ENCODE measurements around the gene ATP5MG. TPM values are rescaled to one million over a fixed set of nuclear protein-coding genes. Genes with fewer than 3 reads are reported as not detected.
A peak's percentile ranks its signal among the peaks of the same experiment; 100 is the strongest.

ATP5MG gene
- total and polyA plus RNA-seq, 2 of the 4 experiments (the other 2 are of a cell fraction) = 144 to 219 TPM

GRCh38 chr11:118438314-118438931 is 37.0 kb downstream of the ATP5MG start:
- H3K9me1 ChIP-seq (ENCODE audit: insufficient read depth, low read length) = peaks cover 5% of the 10 kb centered on the region; the same call in 1 of the 2 replicates
- no peak overlapping the region for H2BK120ac ChIP-seq (ENCODE audit: low read depth, low read length)
- H2AFZ ChIP-seq (replicated peaks; ENCODE audit: low read length, poor library complexity) = peak overlapping the region; percentile 39
- peak; percentile 87 for DNase-seq
- no peak overlapping the region for H4K8ac ChIP-seq (ENCODE audit: low read depth in 2 of 2, low read length in 2 of 2)
- dilution Hi-C loops (cut with HindIII; ENCODE audit: low sequenced_read_pairs, unreplicated experiment) = no loop called here
- ATAC-seq (ENCODE audit: low read depth) = peak; percentile 24
- no peak overlapping the region for H2BK20ac ChIP-seq (ENCODE audit: low read depth, low read length)
- peak overlapping the region; percentile 1; the same call in 1 of the 2 replicates for H3K14ac ChIP-seq (replicated peaks; ENCODE audit: low read depth, low read length)
- peak overlapping the region; percentile 50; the same call in 1 of the 2 replicates for H3K4ac ChIP-seq (ENCODE audit: low read depth, low read length)
- peak overlapping the region; percentile 75 for H3K4me2 ChIP-seq (ENCODE audit: low read depth, low read length)
- H3K27ac ChIP-seq (ENCODE audit: insufficient read depth, low read length) = peak overlapping the region; percentile 95
- intact Hi-C loops (cut with micrococcal nuclease) = loop anchor here (5.0 kb wide), 1 partner anchor 49 kb away; no protein-coding TSS in a partner anchor
- no peak overlapping the region for H4K91ac ChIP-seq (ENCODE audit: insufficient read depth, low read depth, low read length)
- peaks cover 67% of the 10 kb centered on the region for H4K20me1 ChIP-seq (ENCODE audit: insufficient read depth, low read length)
- no peak overlapping the region for H3K18ac ChIP-seq (ENCODE audit: low read depth, low read length)
- peaks cover 12% of the 10 kb centered on the region for H3K4me1 ChIP-seq (ENCODE audit: control insufficient read depth, insufficient read depth, low read length)
- no peaks in the 10 kb centered on the region for H3K27me3 ChIP-seq (ENCODE audit: control insufficient read depth, insufficient read depth, low read length)
- H3K36me3 ChIP-seq (ENCODE audit: control insufficient read depth, insufficient read depth, low read length) = no peaks in the 10 kb centered on the region
- peak overlapping the region; percentile 75 for H3K23ac ChIP-seq (ENCODE audit: low read depth, low read length)
- H2BK5ac ChIP-seq (ENCODE audit: low read depth, low read length, poor library complexity, severe bottlenecking) = peak overlapping the region; percentile 1
- peak; percentile 94 for TF ChIP-seq MXI1 (IDR thresholded peaks at IDR 0.05; ENCODE audit: borderline replicate concordance, low read depth, low read length)
- peak; percentile 31; the same call in 1 of the 2 replicates for TF ChIP-seq MAZ (IDR thresholded peaks at IDR 0.05; ENCODE audit: borderline replicate concordance, low read depth, low read length)
- TF ChIP-seq RCOR1 (IDR thresholded peaks at IDR 0.05; ENCODE audit: insufficient replicate concordance, low read length) = no peak
- peak overlapping the region; percentile 79 for H3K9ac ChIP-seq (ENCODE audit: low read depth, low read length)
- H3K9me3 ChIP-seq (ENCODE audit: control insufficient read depth, insufficient read depth, low read length) = no peaks in the 10 kb centered on the region
- no TSS peak for BruUV-seq (replicated peaks)
- in situ Hi-C loops (cut with MboI; ENCODE audit: low sequenced_read_pairs) = no loop called here
- ChIA-PET POLR2A (ENCODE audit: unreplicated experiment) (no interaction called here), CTCF (interaction anchor here (0.6 to 1.1 kb wide), 2 partner anchors 11 to 35 kb away, joined by 3 to 4 read pairs; no protein-coding TSS in a partner anchor)
- peak overlapping the region; percentile 99 for H3K4me3 ChIP-seq (ENCODE audit: insufficient read depth, low read depth, low read length)
- H4K5ac ChIP-seq (ENCODE audit: low read depth, low read length) = no peak overlapping the region
- no peak overlapping the region for H2BK15ac ChIP-seq (ENCODE audit: low read depth, low read length)
- H2AK9ac ChIP-seq (replicated peaks; ENCODE audit: low read depth, low read length, poor library complexity) = peak overlapping the region; percentile 96
- 0% methylated on average over 3 of the region's 14 CpGs; no CpG with 5 or more reads in 1 of the 2 experiments for WGBS, 2 experiments (ENCODE audit: extremely low coverage in 2 of 2, insufficient read length in 1 of 2)
- no peak overlapping the region for H2AK5ac ChIP-seq (ENCODE audit: low read depth, low read length)
- peak overlapping the region; percentile 35; the same call in 1 of the 2 replicates for H3K56ac ChIP-seq (ENCODE audit: extremely low read depth, insufficient read depth, low read length)
- peaks cover 0 to 63% of the 10 kb centered on the region in 2 experiments; a peak in 2 of 4 replicates for H3K79me1 ChIP-seq (ENCODE audit: low read depth in 1 of 2, low read length in 2 of 2)
